NCI-H1436 treated with DMSO at 0.1 percent for 48 hours (cell line): ENCODE measurements around the gene MST1R.
A peak's percentile ranks its signal among the peaks of the same experiment; 100 is the strongest.
"Not testable (repeated sequence)": the region's sequence is repeated elsewhere in the genome, so short reads cannot be mapped to it uniquely, and the experiment has no call there.

ENCODE experiments used
- DNase-seq: peaks from one replicate; lab custom pipeline; 2025; lab: John Stamatoyannopoulos, UW

MST1R gene

GRCh38 chr3:49903451-49904424 is at the start of gene MST1R:
MST1R (minus strand) TSS chr3:49903873; CDS start chr3:49903609, 264 bp downstream.
- DNase-seq = no peak

DNA sequence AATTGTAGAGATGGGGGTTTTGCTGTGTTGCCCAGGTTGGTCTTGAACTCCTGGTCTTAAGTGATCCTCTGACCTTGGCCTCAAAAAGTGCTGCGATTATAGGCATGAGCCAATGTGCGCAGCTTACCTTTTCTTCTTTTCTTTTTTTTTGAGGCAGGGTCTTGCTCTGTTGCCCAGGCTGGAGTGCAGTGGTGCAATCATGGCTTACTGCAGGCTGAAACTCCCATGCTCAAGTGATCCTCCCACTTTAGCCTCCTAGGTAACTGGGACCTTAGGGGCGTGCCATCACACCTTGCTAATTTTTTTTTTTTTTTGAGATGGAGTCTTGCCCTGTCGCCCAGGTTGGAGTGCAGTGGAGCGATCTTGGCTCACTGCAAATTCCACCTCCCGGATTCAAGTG is 49.3 kb upstream of the MST1R start:
- no peak for DNase-seq

DNA sequence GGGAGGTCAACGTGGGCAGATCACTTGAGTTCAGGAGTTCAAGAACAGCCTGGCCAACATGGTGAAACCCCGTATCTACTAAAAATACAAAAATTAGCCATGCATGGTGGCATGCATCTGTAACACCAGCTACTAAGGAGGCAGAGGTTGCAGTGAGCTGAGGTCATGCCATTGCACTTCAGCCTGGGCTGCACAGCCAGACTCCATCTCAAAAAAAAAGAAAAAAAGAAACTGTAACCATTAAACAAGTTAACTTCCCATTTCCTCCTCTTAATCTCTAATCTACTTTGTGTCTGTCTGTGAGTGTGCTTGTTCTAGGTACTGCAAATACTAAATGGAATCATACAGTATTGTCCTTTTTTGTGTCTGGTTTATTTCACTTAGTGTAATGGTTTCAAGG is 39.0 kb upstream of the MST1R start:
- DNase-seq = no peak

GRCh38 chr3:49940667-49941249 is 37.1 kb upstream of the MST1R start:
- DNase-seq = no peak

- DNase-seq = peak; percentile 63
These were observed 36.4 kb upstream of the MST1R start, which contains the start of gene RBM6 for GRCh38 chr3:49939858-49940666. RBM6 (plus strand) TSS chr3:49940150; CDS start chr3:49962642, 22,492 bp downstream.

GRCh38 chr3:49937090-49937489 is 33.4 kb upstream of the MST1R start:
- DNase-seq = no peak

GRCh38 chr3:49932281-49932680 is 28.6 kb upstream of the MST1R start:
- not testable (repeated sequence) for DNase-seq

GRCh38 chr3:49930922-49931321 is 27.2 kb upstream of the MST1R start:
- DNase-seq = no peak

DNA sequence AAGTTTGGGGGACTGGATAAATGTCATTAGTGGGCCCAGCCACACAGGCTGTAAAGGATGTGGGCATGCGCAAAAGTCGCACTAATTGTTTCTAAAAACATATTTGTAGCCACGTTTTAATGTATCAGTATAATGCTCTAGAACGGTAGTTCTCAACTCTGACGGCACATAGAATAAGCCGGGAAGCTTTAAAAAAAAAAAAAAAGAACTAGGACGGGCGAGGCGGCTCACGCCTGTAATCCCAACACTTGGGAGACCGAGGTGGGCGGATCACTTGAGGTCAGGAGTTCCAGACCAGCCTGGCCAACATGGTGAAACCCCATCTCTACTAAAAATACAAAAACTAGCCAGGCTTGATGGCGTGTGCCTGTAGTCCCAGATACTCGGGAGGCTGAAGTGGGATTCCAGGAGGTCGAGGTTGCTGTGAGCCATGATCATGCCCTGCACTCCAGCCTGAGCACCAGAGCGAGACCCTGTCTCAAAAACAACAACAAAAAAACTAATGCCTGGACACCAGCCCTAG is 26.6 kb upstream of the MST1R start:
- no peak for DNase-seq

GRCh38 chr3:49929291-49930167 is 25.9 kb upstream of the MST1R start, which contains the start of gene MON1A:
MON1A (minus strand) TSS chr3:49929811; CDS start chr3:49913346, 16,465 bp downstream.
- DNase-seq = no peak

DNA sequence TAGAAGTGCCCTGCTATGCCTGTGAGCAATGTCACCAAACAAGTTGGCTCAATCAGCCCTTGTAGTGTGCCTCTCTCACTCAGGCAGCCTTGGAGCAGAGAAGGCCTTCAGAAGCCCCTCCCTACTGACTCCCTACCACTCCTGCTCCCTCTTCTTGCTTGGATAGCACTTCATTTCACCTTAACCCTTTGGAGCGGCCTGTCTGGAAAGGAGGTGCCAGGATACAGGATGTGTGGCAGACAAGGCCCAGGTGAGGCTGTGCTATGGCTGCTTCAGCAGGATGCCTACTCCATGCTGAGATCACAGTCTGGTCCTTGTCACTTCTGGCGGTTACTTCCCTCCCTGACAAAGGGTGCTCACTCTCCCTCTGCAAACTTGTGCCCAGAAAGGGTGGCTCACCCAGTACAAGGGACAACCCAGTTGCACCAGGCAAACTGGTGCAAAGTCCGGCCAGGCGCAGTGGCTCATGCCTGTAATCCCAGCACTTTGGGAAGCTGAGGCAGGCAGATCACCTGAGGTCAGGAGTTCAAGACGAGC is 24.9 kb upstream of the MST1R start:
- DNase-seq = no peak

GRCh38 chr3:49927798-49928197 is 24.1 kb upstream of the MST1R start:
- no peak for DNase-seq

DNA sequence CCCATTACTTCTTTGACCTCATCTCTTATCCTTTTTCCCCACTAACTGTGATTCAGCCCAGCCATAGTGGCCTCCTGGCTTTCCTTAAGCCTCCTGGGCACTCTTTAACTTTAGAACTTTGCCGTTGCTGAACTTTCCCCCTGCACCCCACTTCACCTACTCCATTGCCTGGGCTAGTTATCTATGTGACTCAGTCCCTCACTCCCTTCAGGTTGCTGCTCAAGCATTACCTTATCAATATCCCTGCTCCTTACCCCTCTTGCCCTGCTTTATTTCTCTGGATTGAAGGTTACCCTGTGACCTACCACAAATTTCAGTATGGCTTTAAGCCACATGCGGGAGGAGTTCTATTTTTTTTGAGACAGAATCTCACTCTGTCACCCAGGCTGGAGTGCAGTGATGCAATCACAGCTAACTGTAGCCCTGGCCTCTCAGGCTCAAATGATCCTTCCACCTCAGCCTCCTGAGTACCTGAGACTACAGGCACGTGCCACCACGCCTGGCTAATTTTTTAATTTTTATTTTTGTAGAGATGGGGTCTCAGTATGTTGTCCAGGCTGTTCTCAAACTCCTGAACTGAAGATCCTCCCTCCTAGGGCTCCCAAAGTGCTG is 22.6 kb upstream of the MST1R start:
- DNase-seq = no peak

DNA sequence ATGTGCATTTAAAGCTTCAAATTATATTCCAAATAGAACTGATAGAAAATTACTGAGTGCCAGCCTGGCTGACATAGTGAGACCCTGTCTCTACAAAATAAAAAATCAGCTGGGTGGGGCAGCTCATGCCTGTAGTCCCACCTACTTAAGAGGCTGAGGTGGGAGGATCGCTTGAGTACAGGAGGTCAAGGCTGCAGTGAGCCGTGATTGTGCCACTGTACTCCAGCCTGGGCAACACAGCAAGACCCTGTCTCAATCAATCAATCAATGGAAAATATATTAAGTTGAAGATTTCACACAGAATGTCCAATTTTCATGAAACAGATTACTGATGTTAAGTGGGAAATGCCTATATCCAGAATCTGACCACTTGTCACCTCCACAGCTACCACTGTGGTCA is 21.8 kb upstream of the MST1R start:
- no peak for DNase-seq

DNA sequence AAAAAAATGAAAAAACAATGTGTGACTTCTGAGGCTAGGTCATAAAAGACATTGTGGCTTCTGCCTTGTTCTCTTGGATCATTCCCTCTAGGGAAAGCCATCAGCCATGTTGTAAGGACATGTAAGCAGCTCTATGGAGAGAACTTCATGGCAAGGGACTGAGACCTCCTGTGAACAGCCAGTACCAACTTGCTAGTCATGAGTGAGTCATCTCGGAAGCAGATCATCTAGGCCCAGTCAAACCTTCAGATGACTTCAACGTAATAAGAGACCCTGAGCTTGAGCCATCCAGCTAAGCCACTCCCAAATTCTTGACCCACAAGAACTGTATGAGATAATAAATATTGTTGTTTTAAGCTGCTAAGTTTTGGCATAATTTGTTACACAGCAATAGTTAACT is 21.0 kb upstream of the MST1R start:
- no peak for DNase-seq

DNA sequence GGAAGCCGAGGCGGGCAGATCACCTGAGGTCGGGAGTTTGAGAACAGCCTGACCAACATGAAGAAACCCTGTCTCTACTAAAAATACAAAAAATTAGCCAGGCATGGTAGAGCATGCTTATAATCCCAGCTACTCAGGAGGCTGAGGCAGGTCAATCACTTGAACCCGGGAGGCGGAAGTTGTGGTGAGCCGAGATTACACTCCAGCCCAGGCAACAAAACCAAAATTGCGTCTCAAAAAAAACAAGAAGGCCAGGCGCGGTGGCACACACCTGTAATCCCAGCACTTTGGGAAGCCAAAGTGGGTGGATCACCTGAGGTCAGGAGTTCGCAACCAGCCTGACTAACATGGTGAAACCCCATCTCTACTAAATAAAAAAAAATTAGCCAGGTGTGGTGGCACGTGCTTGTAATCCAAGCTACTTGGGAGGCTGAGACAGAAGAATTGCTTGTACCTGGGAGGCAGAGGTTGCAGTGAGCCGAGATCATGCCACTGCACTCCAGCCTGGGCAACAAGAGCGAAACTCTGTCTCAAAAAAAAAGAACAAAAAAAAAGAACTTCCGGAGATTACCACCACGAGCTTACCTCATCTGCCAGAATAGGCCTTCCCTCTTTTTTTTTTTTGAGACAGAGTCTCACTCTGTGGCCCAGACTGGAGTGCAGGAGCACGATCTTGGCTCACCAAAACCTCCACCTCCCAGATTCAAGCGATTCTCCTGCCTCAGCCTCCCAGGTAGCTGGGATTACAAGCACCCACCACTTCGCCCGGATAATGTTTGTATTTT is 14.3 kb upstream of the MST1R start:
- DNase-seq = not testable (repeated sequence)

DNA sequence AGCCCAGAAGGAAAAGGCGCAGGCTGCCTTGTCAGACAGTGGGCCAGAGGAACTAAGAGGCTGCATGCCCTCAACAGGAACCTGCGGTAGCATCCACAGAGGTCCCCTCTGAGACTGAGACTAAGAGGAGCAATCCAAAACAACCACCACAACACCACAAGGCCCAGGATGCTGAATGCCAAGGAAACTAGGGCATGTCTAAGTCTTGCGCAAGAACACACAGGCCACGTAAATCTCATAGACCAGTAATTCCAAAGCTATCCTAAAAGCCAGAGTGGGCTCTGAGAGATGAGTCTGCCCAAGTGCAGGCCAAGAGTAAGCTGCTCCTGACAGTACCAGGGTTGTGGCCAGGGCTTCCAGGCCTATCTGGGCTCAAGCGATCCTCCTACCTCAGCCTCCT is 13.0 kb upstream of the MST1R start:
- no peak for DNase-seq

- no peak for DNase-seq
These were observed 11.2 kb upstream of the MST1R start for GRCh38 chr3:49914906-49915305.

- no peak for DNase-seq
These were observed 9.2 kb upstream of the MST1R start for GRCh38 chr3:49912881-49913281.

DNA sequence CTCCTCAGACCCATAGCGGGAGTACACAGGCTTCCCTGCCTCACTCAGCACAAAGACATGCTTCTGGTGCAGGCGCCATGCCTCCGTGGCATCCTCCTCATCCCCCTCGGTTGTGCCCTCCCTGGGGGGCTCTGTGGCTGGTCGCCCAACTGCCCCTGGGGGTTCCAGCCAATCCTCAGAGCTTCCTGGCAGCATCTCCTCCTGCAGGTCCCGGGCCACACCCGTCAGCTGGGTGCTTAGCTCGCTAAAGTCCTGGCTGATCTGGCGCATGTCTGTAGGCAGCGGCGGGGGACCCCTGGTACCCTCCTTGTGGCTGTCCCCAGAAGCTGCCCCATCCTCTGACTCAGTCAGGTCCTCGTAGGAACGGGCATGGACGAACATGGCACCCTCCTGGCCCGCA is 7.9 kb upstream of the MST1R start:
- DNase-seq = no peak
